Stimulated activated CD8-positive, alpha-beta memory T cell treated with anti-CD3 and anti-CD28 coated beads, Interleukin-4, amount 100 ng/mL, for 48 hours (primary cell): Measurements from ENCODE around the gene NR2F6.
A peak's percentile ranks its signal among the peaks of the same experiment; 100 is the strongest.

Source experiments
- DNase-seq: peaks from one replicate; pipeline ENCODE4 v3.0.0-alpha.2; 2020

Gene NR2F6

GRCh38 chr19:17263712-17264640 is 18.3 kb upstream of the NR2F6 start:
- no peak for DNase-seq

- no peak for DNase-seq
These were observed 16.8 kb upstream of the NR2F6 start for GRCh38 chr19:17262557-17262956.

- peak; percentile 94 for DNase-seq
These were observed 15.2 kb upstream of the NR2F6 start for GRCh38 chr19:17260842-17261325.

GRCh38 chr19:17259934-17260333 is 14.2 kb upstream of the NR2F6 start:
- DNase-seq, result no peak

GRCh38 chr19:17259118-17259780 is 13.5 kb upstream of the NR2F6 start:
- no peak for DNase-seq

GRCh38 chr19:17256130-17256529 is 10.4 kb upstream of the NR2F6 start:
- DNase-seq, result no peak

GRCh38 chr19:17255150-17255621 is 9.5 kb upstream of the NR2F6 start:
- DNase-seq, result no peak

GRCh38 chr19:17254636-17255035 is 8.9 kb upstream of the NR2F6 start:
- no peak for DNase-seq

- DNase-seq, result no peak
These were observed 4.3 kb upstream of the NR2F6 start for GRCh38 chr19:17249887-17250548.

GRCh38 chr19:17248011-17248776 is 2.5 kb upstream of the NR2F6 start:
- DNase-seq, result no peak

GRCh38 chr19:17246681-17247425 is 1.1 kb upstream of the NR2F6 start:
- DNase-seq, result no peak

GRCh38 chr19:17244618-17245534 is 843 bp downstream of the NR2F6 start:
- no peak for DNase-seq

- no peak for DNase-seq
These were observed 1.7 kb downstream of the NR2F6 start for GRCh38 chr19:17243830-17244617.

- DNase-seq, result no peak
These were observed 2.4 kb downstream of the NR2F6 start for GRCh38 chr19:17243211-17243829.

- no peak for DNase-seq
These were observed 3.1 kb downstream of the NR2F6 start for GRCh38 chr19:17242431-17243208.

GRCh38 chr19:17240826-17241399 is 4.8 kb downstream of the NR2F6 start:
- DNase-seq, result no peak

GRCh38 chr19:17240062-17240752 is 5.5 kb downstream of the NR2F6 start:
- DNase-seq, result no peak
